IMR-90 (cell line): ENCODE results near the gene NKD1.

Experiments
- BHLHE40 ChIP-seq: fragments of 150-350 bp; IDR thresholded peaks from 2 replicates; pipeline ENCODE4 v1.6.1; 2016; ENCODE audit warnings: mild to moderate bottlenecking, low read depth, low read length
- CEBPB ChIP-seq: IDR thresholded peaks from 2 replicates; pipeline ENCODE4 v1.6.1; 2012; ENCODE audit warnings: low read depth, low read length, improper control_type of control experiment
- CHD1 ChIP-seq: IDR thresholded peaks from 2 replicates; pipeline ENCODE4 v1.6.1; 2012; ENCODE audit warnings: low read depth, low read length, improper control_type of control experiment
- ELK1 ChIP-seq: fragments of 150-350 bp; IDR thresholded peaks from 2 replicates; pipeline ENCODE4 v1.6.1; 2016; ENCODE audit warnings: low read depth, mild to moderate bottlenecking, low read length, moderate library complexity, borderline replicate concordance
- FOS ChIP-seq: fragments of 150-350 bp; IDR thresholded peaks from 2 replicates; pipeline ENCODE4 v1.6.1; 2016; ENCODE audit warnings: low read depth, low read length
- MAFK ChIP-seq: IDR thresholded peaks from 2 replicates; pipeline ENCODE4 v1.6.1; 2012; ENCODE audit warnings: low read depth, low read length, improper control_type of control experiment
- MXI1 ChIP-seq: IDR thresholded peaks from 2 replicates; pipeline ENCODE4 v1.6.1; 2012; ENCODE audit warnings: low read depth, mild to moderate bottlenecking, low read length, moderate library complexity, borderline replicate concordance
- NFE2L2 ChIP-seq: fragments of 150-350 bp; IDR thresholded peaks from 2 replicates; pipeline ENCODE4 v1.6.1; 2016; ENCODE audit warnings: low read depth, mild to moderate bottlenecking, low read length
- POLR2A ChIP-seq: IDR thresholded peaks from 2 replicates; pipeline ENCODE4 v1.6.1; 2012; ENCODE audit warnings: mild to moderate bottlenecking, low read depth, low read length
- RAD21 ChIP-seq: IDR thresholded peaks from 2 replicates; pipeline ENCODE4 v1.6.1; 2012; ENCODE audit warnings: low read length, improper control_type of control experiment
- RCOR1 ChIP-seq: IDR thresholded peaks from 2 replicates; pipeline ENCODE4 v1.6.1; 2012; ENCODE audit warnings: mild to moderate bottlenecking, low read length, improper control_type of control experiment; ENCODE audit not compliant: insufficient replicate concordance
- RFX5 ChIP-seq: IDR thresholded peaks from 2 replicates; pipeline ENCODE4 v1.8.0; 2012; ENCODE audit warnings: low read depth, mild to moderate bottlenecking, low read length, moderate library complexity
- USF2 ChIP-seq: fragments of 150-350 bp; IDR thresholded peaks from 2 replicates; pipeline ENCODE4 v1.6.1; 2017; ENCODE audit warnings: mild to moderate bottlenecking, antibody characterized with exemption, low read length, low read depth
- TF ChIP-seq, protein P1 (sequence below): conservative IDR thresholded peaks from 2 replicates; pipeline ENCODE4 v1.5.1; 2012; ENCODE audit warnings: mild to moderate bottlenecking, low read depth, low read length, improper control_type of control experiment

GRCh38 chr16:50558913-50559312 is 10.7 kb downstream of the NKD1 start:
- TF ChIP-seq, protein P1, sequence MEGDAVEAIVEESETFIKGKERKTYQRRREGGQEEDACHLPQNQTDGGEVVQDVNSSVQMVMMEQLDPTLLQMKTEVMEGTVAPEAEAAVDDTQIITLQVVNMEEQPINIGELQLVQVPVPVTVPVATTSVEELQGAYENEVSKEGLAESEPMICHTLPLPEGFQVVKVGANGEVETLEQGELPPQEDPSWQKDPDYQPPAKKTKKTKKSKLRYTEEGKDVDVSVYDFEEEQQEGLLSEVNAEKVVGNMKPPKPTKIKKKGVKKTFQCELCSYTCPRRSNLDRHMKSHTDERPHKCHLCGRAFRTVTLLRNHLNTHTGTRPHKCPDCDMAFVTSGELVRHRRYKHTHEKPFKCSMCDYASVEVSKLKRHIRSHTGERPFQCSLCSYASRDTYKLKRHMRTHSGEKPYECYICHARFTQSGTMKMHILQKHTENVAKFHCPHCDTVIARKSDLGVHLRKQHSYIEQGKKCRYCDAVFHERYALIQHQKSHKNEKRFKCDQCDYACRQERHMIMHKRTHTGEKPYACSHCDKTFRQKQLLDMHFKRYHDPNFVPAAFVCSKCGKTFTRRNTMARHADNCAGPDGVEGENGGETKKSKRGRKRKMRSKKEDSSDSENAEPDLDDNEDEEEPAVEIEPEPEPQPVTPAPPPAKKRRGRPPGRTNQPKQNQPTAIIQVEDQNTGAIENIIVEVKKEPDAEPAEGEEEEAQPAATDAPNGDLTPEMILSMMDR, result no peak
- no peak for TF ChIP-seq USF2
- TF ChIP-seq POLR2A, result no peak
- no peak for TF ChIP-seq CEBPB
- TF ChIP-seq RAD21, result no peak
- no peak for TF ChIP-seq MAFK
- TF ChIP-seq MXI1, result no peak
- no peak for TF ChIP-seq ELK1
- TF ChIP-seq RFX5, result no peak
- TF ChIP-seq NFE2L2, result no peak
- TF ChIP-seq CHD1, result no peak
- no peak for TF ChIP-seq FOS
- TF ChIP-seq BHLHE40, result no peak
- TF ChIP-seq RCOR1, result no peak
